ENCODE results near the gene NRP2.

DNA sequence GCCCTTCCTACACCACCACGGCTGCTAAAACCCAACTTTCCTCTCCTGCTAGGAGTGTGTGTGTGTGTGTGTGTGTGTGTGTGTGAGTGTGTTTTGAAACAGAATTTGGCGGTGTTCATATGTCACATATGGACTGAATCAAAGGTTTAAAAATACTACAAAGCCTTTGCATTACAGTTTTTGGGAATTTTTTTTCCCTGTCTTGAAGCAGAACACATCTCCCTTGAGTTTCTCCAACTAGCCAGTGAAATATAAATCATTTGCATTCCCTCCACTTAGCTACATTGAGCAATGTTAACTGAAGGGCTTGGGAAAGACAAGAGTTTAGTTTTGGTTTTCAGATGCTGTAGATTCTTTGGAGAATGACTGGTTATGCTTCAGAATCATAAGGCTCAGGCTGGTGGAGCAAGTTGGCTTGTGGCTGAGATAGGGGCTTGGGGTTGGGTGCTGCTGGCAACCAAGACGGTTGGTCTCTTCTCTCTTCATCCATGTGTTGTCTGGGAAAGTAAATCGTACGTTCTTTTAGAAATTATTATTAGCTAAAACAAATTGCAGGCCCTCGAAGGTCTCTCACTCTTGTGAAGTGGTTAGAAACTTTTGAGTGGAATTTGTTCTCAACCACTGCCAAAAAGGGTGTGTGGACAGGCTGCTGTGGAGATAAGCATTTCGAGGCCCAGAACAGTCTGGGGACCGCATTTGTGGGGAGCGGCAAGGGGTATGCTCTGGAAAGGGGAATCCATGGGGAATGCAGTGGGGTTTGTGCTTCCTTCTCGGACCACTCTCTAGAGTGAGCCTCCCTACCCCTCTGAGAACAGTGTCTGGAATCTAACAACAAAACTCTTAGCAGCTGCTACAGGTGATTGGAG is 1.4 kb downstream of the NRP2 start:
- TF ChIP-seq, protein P1, sequence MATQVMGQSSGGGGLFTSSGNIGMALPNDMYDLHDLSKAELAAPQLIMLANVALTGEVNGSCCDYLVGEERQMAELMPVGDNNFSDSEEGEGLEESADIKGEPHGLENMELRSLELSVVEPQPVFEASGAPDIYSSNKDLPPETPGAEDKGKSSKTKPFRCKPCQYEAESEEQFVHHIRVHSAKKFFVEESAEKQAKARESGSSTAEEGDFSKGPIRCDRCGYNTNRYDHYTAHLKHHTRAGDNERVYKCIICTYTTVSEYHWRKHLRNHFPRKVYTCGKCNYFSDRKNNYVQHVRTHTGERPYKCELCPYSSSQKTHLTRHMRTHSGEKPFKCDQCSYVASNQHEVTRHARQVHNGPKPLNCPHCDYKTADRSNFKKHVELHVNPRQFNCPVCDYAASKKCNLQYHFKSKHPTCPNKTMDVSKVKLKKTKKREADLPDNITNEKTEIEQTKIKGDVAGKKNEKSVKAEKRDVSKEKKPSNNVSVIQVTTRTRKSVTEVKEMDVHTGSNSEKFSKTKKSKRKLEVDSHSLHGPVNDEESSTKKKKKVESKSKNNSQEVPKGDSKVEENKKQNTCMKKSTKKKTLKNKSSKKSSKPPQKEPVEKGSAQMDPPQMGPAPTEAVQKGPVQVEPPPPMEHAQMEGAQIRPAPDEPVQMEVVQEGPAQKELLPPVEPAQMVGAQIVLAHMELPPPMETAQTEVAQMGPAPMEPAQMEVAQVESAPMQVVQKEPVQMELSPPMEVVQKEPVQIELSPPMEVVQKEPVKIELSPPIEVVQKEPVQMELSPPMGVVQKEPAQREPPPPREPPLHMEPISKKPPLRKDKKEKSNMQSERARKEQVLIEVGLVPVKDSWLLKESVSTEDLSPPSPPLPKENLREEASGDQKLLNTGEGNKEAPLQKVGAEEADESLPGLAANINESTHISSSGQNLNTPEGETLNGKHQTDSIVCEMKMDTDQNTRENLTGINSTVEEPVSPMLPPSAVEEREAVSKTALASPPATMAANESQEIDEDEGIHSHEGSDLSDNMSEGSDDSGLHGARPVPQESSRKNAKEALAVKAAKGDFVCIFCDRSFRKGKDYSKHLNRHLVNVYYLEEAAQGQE (IDR thresholded peaks at IDR 0.05), result no peak
- no peak for TF ChIP-seq CTCF (IDR thresholded peaks at IDR 0.05; ENCODE audit: low read depth, low read length, missing input control)
- no peak for TF ChIP-seq TAF1 (conservative IDR thresholded peaks at IDR 0.05)
- TF ChIP-seq, protein P2, sequence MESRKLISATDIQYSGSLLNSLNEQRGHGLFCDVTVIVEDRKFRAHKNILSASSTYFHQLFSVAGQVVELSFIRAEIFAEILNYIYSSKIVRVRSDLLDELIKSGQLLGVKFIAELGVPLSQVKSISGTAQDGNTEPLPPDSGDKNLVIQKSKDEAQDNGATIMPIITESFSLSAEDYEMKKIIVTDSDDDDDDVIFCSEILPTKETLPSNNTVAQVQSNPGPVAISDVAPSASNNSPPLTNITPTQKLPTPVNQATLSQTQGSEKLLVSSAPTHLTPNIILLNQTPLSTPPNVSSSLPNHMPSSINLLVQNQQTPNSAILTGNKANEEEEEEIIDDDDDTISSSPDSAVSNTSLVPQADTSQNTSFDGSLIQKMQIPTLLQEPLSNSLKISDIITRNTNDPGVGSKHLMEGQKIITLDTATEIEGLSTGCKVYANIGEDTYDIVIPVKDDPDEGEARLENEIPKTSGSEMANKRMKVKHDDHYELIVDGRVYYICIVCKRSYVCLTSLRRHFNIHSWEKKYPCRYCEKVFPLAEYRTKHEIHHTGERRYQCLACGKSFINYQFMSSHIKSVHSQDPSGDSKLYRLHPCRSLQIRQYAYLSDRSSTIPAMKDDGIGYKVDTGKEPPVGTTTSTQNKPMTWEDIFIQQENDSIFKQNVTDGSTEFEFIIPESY (IDR thresholded peaks at IDR 0.05), result no peak
- TF ChIP-seq, protein P3, sequence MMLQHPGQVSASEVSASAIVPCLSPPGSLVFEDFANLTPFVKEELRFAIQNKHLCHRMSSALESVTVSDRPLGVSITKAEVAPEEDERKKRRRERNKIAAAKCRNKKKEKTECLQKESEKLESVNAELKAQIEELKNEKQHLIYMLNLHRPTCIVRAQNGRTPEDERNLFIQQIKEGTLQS (IDR thresholded peaks at IDR 0.05), result no peak
- no peak for TF ChIP-seq MAX (IDR thresholded peaks at IDR 0.05)
- TF ChIP-seq EGR1 (IDR thresholded peaks at IDR 0.05; ENCODE audit: low read depth in 2 of 2), result no peak
- no peak for TF ChIP-seq RAD21 (IDR thresholded peaks at IDR 0.05)
- TF ChIP-seq YY1 (IDR thresholded peaks at IDR 0.05), result no peak
- TF ChIP-seq GABPA (IDR thresholded peaks at IDR 0.05 in 1 of 2, conservative IDR thresholded peaks at IDR 0.05 in 1 of 2), result no peak
- no peak for TF ChIP-seq JUND (IDR thresholded peaks at IDR 0.05)
- TF ChIP-seq HNF4A (conservative IDR thresholded peaks at IDR 0.05), result no peak
- TF ChIP-seq RXRA (IDR thresholded peaks at IDR 0.05), result no peak
